Effector CD4-positive, alpha-beta T cell (primary cell): Measurements from ENCODE around the gene SUPT6H.

ENCODE experiments used
- DNase-seq: peaks from one replicate; pipeline ENCODE4 v3.0.0-alpha.2; 2020

Gene SUPT6H

GRCh38 chr17:28751600-28752366 is 89.8 kb downstream of the SUPT6H start:
- DNase-seq, result no peak
